Spinal cord (tissue), 10 donors: ENCODE data around the gene MCF2. TPM values are rescaled to one million over a fixed set of nuclear protein-coding genes. Genes with fewer than 3 reads are reported as not detected.

ENCODE experiments used
- DNase-seq, 6 donors: peaks; one replicate each; pipeline versions ENCODE4 v3.0.0 to v3.0.0-alpha.2; 2013 to 2015; ENCODE audit warnings: low spot score in 6 of 6, low read depth in 4 of 6
- H3K27ac ChIP-seq: one replicate; pipeline ENCODE4 v1.5.1; 2013; ENCODE audit warnings: low read depth, low read length, control low read depth
- H3K27me3 ChIP-seq: one replicate; pipeline ENCODE4 v1.6.1; 2013; ENCODE audit warnings: low read length; ENCODE audit not compliant: control insufficient read depth, insufficient read depth
- H3K36me3 ChIP-seq: one replicate; pipeline ENCODE4 v1.6.1; 2013; ENCODE audit warnings: low read length; ENCODE audit not compliant: control insufficient read depth, insufficient read depth
- H3K4me1 ChIP-seq: one replicate; pipeline ENCODE4 v1.6.1; 2013; ENCODE audit warnings: low read length; ENCODE audit not compliant: control insufficient read depth, insufficient read depth
- H3K4me3 ChIP-seq: one replicate; pipeline ENCODE4 v1.5.1; 2013; ENCODE audit warnings: low read depth, low read length, control low read depth
- H3K9me3 ChIP-seq: one replicate; pipeline ENCODE4 v1.6.1; 2013; ENCODE audit warnings: low read length; ENCODE audit not compliant: control insufficient read depth, insufficient read depth
- WGBS: methylation state at CpG from one replicate; pipeline ENCODE4 v1.1.5; 2013; ENCODE audit warnings: missing lambda C conversion rate; ENCODE audit not compliant: insufficient coverage; 5-methylcytosine and 5-hydroxymethylcytosine counted together
- long read RNA-seq, 4 donors: transcript quantifications; one replicate each; lab custom pipeline, GENCODE V29; 2026
- polyA plus RNA-seq, 2 donors: library from polyadenylated mRNA; unstranded; fragments of 120-200 nt; gene quantifications; one replicate each; pipeline ENCODE4 v1.2.1, GENCODE V29; 2013; ENCODE audit not compliant: insufficient read length in 2 of 2
- total RNA-seq, 2 donors: library from RNA; depleted of rRNA in 1 of 2; stranded (reverse); fragments of 120-200 nt in 1 of 2; fragments of >200 nt in 1 of 2; gene quantifications; one replicate each; pipeline versions ENCODE4 v1.2.3 to v1.2.4, GENCODE V29; 2013 to 2014
- donor health status: healthy.

The MCF2 gene, protein sequence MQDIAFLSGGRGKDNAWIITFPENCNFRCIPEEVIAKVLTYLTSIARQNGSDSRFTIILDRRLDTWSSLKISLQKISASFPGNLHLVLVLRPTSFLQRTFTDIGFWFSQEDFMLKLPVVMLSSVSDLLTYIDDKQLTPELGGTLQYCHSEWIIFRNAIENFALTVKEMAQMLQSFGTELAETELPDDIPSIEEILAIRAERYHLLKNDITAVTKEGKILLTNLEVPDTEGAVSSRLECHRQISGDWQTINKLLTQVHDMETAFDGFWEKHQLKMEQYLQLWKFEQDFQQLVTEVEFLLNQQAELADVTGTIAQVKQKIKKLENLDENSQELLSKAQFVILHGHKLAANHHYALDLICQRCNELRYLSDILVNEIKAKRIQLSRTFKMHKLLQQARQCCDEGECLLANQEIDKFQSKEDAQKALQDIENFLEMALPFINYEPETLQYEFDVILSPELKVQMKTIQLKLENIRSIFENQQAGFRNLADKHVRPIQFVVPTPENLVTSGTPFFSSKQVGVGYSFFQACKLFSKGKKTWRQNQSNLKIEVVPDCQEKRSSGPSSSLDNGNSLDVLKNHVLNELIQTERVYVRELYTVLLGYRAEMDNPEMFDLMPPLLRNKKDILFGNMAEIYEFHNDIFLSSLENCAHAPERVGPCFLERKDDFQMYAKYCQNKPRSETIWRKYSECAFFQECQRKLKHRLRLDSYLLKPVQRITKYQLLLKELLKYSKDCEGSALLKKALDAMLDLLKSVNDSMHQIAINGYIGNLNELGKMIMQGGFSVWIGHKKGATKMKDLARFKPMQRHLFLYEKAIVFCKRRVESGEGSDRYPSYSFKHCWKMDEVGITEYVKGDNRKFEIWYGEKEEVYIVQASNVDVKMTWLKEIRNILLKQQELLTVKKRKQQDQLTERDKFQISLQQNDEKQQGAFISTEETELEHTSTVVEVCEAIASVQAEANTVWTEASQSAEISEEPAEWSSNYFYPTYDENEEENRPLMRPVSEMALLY
- total RNA-seq (10 to 100 TPM in 1 of 2 donors, 1 to 10 TPM in 1; 5.3 to 26.2 TPM), polyA plus RNA-seq (10 to 100 TPM; 12.7 to 13.8 TPM)
- long read RNA-seq, donor 1, partial matches to known transcripts, result 314 of 315 reads
- long read RNA-seq, donor 1, other reads (novel, unspliced or antisense), result 0 of 315 reads
- long read RNA-seq, donor 2, result 0 reads
- long read RNA-seq, donor 3, result 0 reads
- long read RNA-seq, donor 4, result 0 reads

DNA sequence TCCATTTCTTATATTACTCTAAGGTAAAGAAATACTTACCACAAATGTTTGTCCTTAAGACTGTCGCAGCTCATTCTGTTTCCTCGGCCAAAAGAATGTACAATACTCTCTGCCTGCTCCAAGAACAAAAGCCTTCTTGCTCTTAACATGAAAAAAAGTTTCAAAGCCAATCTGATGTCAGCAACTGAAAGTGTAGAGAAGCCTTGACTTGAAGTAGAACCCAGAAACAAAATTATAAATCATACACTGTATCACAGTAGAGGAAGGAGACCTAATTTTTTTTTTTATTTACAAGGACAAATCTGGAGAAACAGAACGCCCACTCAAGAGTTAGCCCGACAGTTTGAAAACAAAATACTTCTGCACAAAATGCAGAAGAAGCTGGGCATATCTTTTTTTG lies at the start of gene MCF2:
MCF2 (minus strand) TSS at position 101 of the 400 bp plus-strand sequence. CDS start 56,423 bp downstream, outside the sequence.
- H3K27ac ChIP-seq, result no peak within 1 kb of the TSS

DNA sequence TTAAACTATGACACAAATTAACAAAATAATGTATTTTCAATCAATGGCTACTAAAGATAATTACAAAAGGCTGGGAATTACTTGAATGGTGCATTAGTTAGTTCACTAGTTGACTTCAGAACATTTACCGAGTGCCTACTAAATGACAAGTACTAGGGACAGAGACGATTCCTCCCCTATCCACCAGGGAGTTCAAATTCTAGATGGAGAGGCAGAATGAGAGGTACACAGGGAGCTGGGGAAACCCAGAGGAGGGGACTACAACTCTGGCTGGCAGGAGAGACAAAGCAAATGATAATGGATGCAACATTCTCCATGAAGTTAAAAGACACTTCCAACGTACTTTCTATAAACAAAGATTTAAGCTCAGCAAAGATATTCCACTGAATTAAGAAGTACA lies 43.1 kb upstream of the MCF2 start:
- H3K27me3 ChIP-seq, result no peaks in the 10 kb centered on the region
- H3K36me3 ChIP-seq, result no peaks in the 10 kb centered on the region
- 40% methylated on average over 1 of the region's 3 CpGs for WGBS
- H3K9me3 ChIP-seq, result peaks cover 4% of the 10 kb centered on the region
- H3K4me1 ChIP-seq, result no peaks in the 10 kb centered on the region
- no peak for DNase-seq
- H3K4me3 ChIP-seq, result no peak overlapping the region
- no peak overlapping the region for H3K27ac ChIP-seq

More for the DNA sequence above, at the start of gene MCF2:
- no peak within 1 kb of the TSS for H3K4me3 ChIP-seq
- peaks cover 3% of the 10 kb centered on the region for H3K9me3 ChIP-seq
- DNase-seq, result no peak
- no peaks in the 10 kb centered on the region for H3K36me3 ChIP-seq
- WGBS, result no CpG with 5 or more reads among the region's 4 CpGs
- H3K4me1 ChIP-seq, result no peaks in the 10 kb centered on the region
- no peaks in the 10 kb centered on the region for H3K27me3 ChIP-seq

DNA sequence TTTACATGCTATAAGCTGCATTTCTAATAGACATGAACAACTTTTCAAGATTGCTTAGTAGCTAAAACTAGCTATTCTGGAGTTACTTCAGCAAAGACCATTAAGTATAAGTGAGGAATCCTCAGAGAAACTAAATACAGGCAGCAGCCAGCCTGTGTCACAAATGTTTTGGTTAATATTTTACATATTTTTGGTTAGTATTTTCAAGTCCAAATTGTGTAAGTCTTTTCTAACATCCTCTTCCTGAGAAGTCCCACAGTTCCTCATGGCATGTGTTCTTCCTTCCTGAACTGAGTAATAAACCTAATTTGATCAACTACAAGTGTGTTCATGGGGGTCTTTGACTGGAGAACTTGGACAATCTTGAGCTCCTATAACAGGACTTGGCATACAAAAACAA lies 42.4 kb upstream of the MCF2 start:
- Histone ChIP-seq H3K9me3 (peaks cover 4% of the 10 kb centered on the region), H3K4me3 (no peak overlapping the region), H3K36me3 (no peaks in the 10 kb centered on the region), H3K4me1 (no peaks in the 10 kb centered on the region), H3K27ac (no peak overlapping the region), H3K27me3 (no peaks in the 10 kb centered on the region)
- no peak for DNase-seq

DNA sequence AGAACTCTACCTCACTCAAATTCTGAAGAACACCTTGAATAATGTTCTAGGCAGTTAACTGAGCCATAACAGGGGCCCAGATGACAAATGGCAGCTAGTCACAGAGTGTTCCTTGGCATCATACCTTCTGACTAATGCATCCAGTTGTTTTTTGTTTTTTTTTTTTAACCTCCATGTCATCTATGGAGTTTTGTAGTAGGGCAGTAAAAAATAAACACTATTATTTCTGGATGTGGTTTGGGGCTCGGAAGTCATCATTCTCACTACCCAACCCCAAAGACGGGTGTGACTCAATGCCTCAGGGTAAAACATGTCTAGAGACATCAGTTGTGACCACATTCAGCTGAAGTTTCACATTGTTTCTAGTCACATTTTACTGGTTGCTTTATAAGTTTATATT lies 31.2 kb upstream of the MCF2 start:
- Histone ChIP-seq H3K27me3 (peaks cover 2% of the 10 kb centered on the region), H3K4me3 (no peak overlapping the region), H3K36me3 (no peaks in the 10 kb centered on the region), H3K27ac (no peak overlapping the region), H3K4me1 (no peaks in the 10 kb centered on the region), H3K9me3 (no peaks in the 10 kb centered on the region)
- WGBS, result no CpG with 5 or more reads among the region's 2 CpGs
- DNase-seq, result no peak

DNA sequence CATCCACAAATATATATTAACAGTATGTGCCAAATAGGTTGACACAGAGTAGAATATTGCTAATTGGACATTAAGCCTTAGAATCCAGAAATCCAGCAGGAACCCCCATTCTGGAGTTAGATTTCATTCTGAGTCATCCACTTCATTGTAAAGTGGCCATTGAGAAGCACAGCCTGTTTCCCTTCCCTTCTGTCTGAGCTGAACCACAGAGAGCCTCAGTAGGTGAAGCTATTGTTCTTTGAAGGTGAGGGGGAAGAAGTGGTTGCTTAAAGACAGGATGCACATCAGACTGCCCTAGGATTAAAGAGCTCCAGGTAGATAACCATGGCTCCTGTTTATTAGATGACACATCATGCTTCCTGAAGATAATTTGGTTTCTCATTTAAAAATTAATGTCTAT lies 30.6 kb upstream of the MCF2 start:
- no peaks in the 10 kb centered on the region for H3K9me3 ChIP-seq
- H3K4me1 ChIP-seq, result no peaks in the 10 kb centered on the region
- peaks cover 2% of the 10 kb centered on the region for H3K27me3 ChIP-seq
- no peaks in the 10 kb centered on the region for H3K36me3 ChIP-seq
- no peak overlapping the region for H3K4me3 ChIP-seq
- no peak for DNase-seq
- H3K27ac ChIP-seq, result no peak overlapping the region

DNA sequence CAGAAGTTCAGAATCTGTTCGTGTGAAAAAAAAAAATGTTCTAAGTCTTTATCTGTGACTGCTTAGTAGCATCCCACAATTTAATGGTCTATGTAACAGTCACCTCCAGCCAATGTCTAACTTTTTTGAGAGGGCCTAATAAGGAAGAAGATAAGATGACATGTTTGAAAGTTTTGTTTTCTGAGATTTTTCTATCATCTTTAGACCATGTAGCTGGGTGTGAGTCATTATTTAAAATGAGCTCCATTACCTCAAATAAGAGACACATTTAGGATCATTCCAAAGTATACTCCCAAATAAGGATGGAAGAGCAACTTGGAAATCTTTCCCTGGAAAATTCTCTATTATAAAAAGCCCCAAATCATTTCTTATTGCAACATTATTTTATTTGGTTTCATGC lies 28.2 kb upstream of the MCF2 start:
- no peak overlapping the region for H3K4me3 ChIP-seq
- DNase-seq, result no peak
- peaks cover 2% of the 10 kb centered on the region for H3K27me3 ChIP-seq
- H3K4me1 ChIP-seq, result no peaks in the 10 kb centered on the region
- no peaks in the 10 kb centered on the region for H3K9me3 ChIP-seq
- no peaks in the 10 kb centered on the region for H3K36me3 ChIP-seq
- WGBS, result no CpG with 5 or more reads among the region's 1 CpG
- no peak overlapping the region for H3K27ac ChIP-seq

DNA sequence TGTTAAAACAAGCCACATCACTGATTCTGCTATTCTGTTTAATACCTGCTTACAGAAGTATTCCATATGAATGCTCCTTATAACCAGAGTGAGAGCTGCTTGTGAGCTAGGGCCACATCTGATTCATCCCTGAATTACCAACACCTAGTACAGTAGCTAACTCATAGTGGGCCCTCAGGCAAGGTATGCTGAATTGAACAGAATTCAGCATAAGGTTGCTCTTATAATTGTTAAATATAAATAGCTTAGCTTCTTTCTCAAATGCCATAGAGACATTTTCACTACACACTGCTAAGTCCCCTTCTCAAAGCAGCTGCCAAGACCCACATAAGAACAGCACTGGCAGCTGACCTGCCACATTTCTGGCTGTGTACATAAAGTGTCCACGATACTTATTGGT lies 27.0 kb upstream of the MCF2 start:
- Histone ChIP-seq H3K9me3 (no peaks in the 10 kb centered on the region), H3K36me3 (no peaks in the 10 kb centered on the region), H3K4me3 (no peak overlapping the region), H3K4me1 (no peaks in the 10 kb centered on the region), H3K27ac (no peak overlapping the region), H3K27me3 (peaks cover 2% of the 10 kb centered on the region)
- 100% methylated on average over 1 of the region's 1 CpG for WGBS
- no peak for DNase-seq

DNA sequence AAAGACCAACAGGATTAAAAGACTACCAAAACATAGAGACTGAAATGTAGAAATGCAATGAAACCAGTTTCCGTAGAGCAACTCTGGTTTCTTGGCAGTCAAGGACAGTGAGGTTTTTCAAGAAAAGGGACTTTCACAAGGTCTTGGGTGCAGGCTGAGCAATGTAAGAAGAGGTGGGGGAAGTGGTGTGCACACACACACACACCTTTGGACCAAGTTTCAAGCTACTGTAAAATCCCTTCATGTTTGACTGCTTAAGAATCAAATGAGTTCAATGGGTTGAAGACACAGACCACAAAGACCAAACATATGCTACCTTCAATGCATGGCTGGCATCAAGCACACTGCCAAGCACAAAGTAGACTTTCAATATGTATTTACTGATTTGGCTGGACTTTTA lies 17.8 kb upstream of the MCF2 start:
- Histone ChIP-seq H3K4me1 (no peaks in the 10 kb centered on the region), H3K36me3 (no peaks in the 10 kb centered on the region), H3K27me3 (no peaks in the 10 kb centered on the region), H3K9me3 (no peaks in the 10 kb centered on the region), H3K4me3 (no peak overlapping the region), H3K27ac (no peak overlapping the region)
- no peak for DNase-seq
- no CpG with 5 or more reads among the region's 1 CpG for WGBS

DNA sequence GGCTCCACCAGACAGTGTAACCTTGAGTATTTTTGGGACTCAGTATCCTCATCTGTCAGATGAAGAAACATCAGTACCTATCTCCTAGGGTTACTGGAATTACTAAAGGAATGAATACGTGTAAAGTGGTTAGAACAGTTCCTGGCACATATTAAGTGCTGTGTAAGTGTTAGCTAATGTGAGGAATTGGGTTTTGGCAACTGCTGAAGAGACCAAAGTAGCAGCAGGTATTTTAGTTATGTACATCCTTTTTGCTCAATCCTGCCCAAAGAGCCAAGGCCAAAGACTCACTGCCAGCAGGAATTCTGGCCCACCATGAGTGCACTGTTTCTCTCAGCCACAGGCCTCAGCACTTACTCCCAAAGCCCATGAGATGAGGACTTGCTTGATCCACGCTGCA lies 16.7 kb upstream of the MCF2 start:
- Histone ChIP-seq H3K27ac (no peak overlapping the region), H3K9me3 (no peaks in the 10 kb centered on the region), H3K4me1 (no peaks in the 10 kb centered on the region), H3K4me3 (no peak overlapping the region), H3K27me3 (no peaks in the 10 kb centered on the region), H3K36me3 (no peaks in the 10 kb centered on the region)
- WGBS, result no CpG with 5 or more reads among the region's 2 CpGs
- DNase-seq, result no peak
